Omental fat pad (tissue), 4 donors: Measurements from ENCODE around the gene TCF7L2. TPM values are rescaled to one million over a fixed set of nuclear protein-coding genes. Genes with fewer than 3 reads are reported as not detected.

Experiments
- ATAC-seq: fragments of 150-250 bp; one replicate; pipeline ENCODE4 v1.9.1; 2016; ENCODE audit warnings: mild to moderate bottlenecking, moderate library complexity; ENCODE audit not compliant: low FRiP score
- DNase-seq: peaks from one replicate; pipeline ENCODE4 v3.0.0-alpha.2; 2019; ENCODE audit warnings: low spot score
- total RNA-seq, 4 donors: library from RNA; depleted of rRNA; stranded (reverse); fragments of >200 nt; gene quantifications; one replicate each; pipeline ENCODE4 v1.1.0, GENCODE V29; 2016
- TF ChIP-seq, protein P1 (sequence below), 3 donors: fragments of 450-650 bp; IDR thresholded peaks; one replicate each; pipeline ENCODE4 v1.5.1; 2016 to 2017; ENCODE audit warnings: antibody characterized with exemption in 3 of 3, mild to moderate bottlenecking in 3 of 3, moderate library complexity in 2 of 3

TCF7L2 gene
- total RNA-seq, 4 donors from 2014 or later: 22.5 to 30.6 (median 28.5) TPM

DNA sequence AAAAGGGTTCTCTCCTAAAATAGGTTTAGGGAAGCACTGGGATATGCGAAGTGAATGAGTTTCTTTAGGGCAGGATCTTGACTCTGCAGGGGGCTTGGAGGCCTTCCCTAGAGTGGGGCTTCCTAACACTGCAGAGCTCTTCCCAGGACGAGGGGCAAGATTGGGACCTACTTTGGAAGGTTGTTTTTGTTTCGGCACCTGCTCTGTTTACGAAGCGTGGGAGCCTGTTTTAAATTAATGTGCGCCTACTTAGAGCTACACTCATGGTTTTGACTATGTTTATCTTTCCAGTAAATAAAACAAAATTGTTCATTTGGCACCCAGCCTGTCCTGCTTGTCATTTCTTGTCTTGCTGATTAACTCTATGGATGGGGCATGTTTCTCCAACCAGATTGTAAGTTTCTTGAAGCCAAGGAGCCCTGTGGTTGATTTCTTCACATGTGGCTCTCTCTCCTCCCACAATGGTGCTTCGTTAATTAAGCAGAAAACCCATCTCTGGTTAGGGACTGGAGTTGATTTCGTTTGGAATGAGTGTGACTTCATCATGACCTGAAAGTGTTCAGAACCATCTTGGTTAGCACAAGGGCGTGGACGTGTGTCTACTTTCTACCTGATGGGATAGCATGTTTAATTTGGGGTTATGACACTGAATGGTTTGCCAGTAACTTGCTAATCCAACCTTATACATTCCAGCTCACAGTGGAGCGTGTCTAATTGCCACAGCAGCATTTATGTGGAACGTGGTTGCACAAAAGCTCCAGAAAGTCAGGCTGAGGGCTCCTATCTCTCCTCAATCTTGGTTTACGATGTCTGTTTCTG is 98.1 kb downstream of the TCF7L2 start:
- TF ChIP-seq, protein P1, sequence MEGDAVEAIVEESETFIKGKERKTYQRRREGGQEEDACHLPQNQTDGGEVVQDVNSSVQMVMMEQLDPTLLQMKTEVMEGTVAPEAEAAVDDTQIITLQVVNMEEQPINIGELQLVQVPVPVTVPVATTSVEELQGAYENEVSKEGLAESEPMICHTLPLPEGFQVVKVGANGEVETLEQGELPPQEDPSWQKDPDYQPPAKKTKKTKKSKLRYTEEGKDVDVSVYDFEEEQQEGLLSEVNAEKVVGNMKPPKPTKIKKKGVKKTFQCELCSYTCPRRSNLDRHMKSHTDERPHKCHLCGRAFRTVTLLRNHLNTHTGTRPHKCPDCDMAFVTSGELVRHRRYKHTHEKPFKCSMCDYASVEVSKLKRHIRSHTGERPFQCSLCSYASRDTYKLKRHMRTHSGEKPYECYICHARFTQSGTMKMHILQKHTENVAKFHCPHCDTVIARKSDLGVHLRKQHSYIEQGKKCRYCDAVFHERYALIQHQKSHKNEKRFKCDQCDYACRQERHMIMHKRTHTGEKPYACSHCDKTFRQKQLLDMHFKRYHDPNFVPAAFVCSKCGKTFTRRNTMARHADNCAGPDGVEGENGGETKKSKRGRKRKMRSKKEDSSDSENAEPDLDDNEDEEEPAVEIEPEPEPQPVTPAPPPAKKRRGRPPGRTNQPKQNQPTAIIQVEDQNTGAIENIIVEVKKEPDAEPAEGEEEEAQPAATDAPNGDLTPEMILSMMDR (IDR thresholded peaks at IDR 0.05): no peak
- no peak for ATAC-seq
- DNase-seq: no peak

DNA sequence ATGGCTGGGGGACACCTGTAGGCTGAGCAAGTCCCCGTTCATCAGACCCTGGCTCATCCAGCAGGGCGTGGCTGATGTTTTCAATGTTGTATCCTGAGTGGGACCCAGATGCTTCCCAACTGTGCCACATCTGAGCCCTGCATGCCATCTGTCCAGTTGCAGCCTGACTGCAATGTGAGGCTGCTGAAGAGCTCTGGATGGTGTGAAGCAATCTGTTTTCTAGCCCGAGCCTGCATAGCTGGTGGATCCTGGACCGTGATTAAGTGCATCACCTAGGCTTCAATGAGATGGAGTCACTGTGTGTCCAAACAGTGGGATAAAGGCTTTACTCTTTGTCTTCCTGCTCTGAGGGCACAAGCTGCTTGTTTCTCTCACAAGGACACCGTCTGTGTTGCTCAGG is 99.8 kb downstream of the TCF7L2 start:
- ATAC-seq: no peak
- DNase-seq: no peak
- TF ChIP-seq, protein P1 (IDR thresholded peaks at IDR 0.05): no peak

DNA sequence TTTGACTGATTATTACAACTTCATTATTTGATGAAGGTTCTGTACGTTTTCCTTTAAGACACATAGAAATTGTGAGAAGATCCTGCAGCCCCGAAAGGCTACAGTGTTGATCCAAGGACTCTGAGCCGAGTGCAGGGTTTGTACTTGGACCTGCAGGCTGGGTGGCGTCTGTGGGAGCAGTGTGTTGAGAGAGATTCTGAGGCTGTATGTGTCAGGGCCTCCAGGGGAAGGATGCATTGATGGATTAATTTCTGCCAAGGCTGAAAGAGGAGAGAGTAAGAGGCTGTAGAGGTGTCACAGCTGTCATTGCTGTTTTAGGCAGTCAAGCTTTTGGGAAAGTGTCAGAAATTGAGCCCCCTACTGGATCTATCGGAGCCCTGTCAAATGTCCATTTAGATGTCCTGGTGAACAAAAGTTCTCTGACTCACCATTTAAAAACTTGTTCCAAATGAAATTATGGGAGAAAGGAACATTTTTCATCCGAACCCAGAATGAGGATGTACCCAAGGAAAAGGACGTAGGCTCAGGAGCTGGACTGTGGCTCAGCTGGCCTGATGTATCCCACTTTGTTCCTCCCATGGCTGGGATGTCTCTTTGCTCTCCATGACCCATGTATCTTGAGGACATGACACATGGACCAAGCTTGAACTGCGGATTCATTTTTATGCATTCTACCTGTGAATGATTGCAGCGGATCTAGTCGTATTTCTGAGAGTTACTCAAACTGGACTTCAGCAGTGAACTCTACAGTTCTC is 102.2 kb downstream of the TCF7L2 start:
- DNase-seq: no peak
- no peak for ATAC-seq

DNA sequence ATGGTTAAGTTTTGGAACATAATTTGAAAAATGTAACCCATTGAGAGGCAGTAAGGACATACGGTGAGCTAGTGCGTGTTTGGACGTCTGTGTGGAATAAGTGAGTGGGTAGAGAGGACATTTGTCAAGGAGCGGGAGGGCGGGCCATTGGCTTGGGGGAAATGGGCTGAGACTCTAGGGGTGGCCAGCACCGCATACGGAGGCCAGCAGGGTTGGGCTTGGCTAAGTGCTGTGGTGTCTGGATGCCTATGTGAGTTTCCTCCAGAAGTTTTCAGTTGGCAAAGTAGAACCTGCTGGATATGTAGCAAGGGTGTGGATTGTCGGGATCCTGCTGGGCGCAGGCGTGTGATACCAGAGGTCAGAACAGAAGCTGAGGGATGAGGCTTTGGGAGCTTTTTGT is 103.0 kb downstream of the TCF7L2 start:
- ATAC-seq (no peak), DNase-seq (no peak)
- TF ChIP-seq, protein P1 (IDR thresholded peaks at IDR 0.05): no peak

More for the DNA sequence above, 102.2 kb downstream of the TCF7L2 start:
- TF ChIP-seq, protein P1 (IDR thresholded peaks at IDR 0.05): no peak

DNA sequence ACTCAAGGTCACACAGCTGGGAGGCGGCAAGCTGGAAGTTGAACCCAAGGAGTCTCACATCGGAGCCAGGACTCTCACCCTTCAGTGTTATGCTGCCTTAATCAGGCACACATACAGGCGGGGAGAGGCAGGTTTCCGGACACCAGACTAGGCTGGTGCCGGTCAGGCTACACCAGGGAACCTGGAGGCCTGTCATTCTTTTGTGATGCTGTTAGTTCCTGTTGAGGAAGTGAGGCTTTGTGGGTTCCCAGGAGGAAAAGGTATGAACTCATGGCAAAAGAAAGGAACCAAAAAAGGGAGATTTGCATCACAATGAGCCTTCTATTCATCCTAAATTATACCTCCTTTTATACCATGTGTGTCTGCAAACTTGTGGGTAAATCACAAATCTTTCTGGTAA is 103.8 kb downstream of the TCF7L2 start:
- TF ChIP-seq, protein P1 (IDR thresholded peaks at IDR 0.05): no peak
- ATAC-seq (no peak), DNase-seq (no peak)

DNA sequence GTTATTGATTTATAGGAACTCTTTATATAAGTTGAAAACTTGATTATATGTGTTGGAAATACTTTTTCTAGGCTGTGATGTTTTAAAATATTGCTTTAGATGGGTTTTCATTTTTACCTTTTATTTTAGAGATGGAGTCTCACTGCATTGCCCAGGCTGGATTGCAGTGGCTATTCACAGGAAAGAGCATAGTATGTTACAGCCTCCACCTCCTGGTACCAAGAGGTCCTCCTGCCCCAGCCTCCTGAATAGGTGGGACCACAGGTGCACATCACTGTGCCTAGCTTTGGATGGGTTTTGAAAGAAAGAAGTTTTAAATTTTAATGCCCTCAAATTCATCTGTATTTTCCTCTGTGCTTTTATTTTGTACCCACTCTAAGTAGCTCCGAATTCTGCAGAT is 105.4 kb downstream of the TCF7L2 start:
- ATAC-seq: no peak
- TF ChIP-seq, protein P1 (IDR thresholded peaks at IDR 0.05): no peak
- DNase-seq: no peak
